Parathyroid adenoma (tissue), 2 donors: Measurements from ENCODE around the gene KCMF1.
"Not testable (repeated sequence)": the region's sequence is repeated elsewhere in the genome, so short reads cannot be mapped to it uniquely, and the experiment has no call there.

Experiments used
- H2AFZ ChIP-seq: fragments of 300-600 bp; sonication (generic); one replicate; pipeline ENCODE4 v1.7.0; 2017; ENCODE audit warnings: antibody characterized with exemption, mild to moderate bottlenecking
- H3K27ac ChIP-seq: fragments of 300-600 bp; sonication (generic); one replicate; pipeline ENCODE4 v1.7.0; 2017
- H3K27me3 ChIP-seq: fragments of 300-600 bp; sonication (generic); one replicate; pipeline ENCODE4 v1.7.0; 2017; ENCODE audit warnings: low read length; ENCODE audit not compliant: control insufficient read depth, insufficient read depth
- H3K36me3 ChIP-seq: fragments of 300-600 bp; sonication (generic); one replicate; pipeline ENCODE4 v1.7.0; 2017; ENCODE audit warnings: low read length; ENCODE audit not compliant: control insufficient read depth, insufficient read depth
- H3K4me1 ChIP-seq: fragments of 300-600 bp; sonication (generic); one replicate; pipeline ENCODE4 v1.7.0; 2017; ENCODE audit warnings: control low read depth
- H3K4me2 ChIP-seq: fragments of 300-600 bp; sonication (generic); one replicate; pipeline ENCODE4 v1.7.0; 2017; ENCODE audit warnings: low read length
- H3K4me3 ChIP-seq: fragments of 300-600 bp; sonication (generic); one replicate; pipeline ENCODE4 v1.7.0; 2017; ENCODE audit warnings: low read depth, low read length
- H3K79me2 ChIP-seq: fragments of 300-600 bp; sonication (generic); one replicate; pipeline ENCODE4 v1.7.0; 2017; ENCODE audit warnings: control low read depth
- H3K9ac ChIP-seq: fragments of 300-600 bp; sonication (generic); one replicate; pipeline ENCODE4 v1.7.0; 2017; ENCODE audit warnings: mild to moderate bottlenecking
- H3K9me3 ChIP-seq: fragments of 300-600 bp; sonication (generic); one replicate; pipeline ENCODE4 v1.7.0; 2017; ENCODE audit warnings: low read length; ENCODE audit not compliant: control insufficient read depth
- TF ChIP-seq, protein P1 (sequence below): fragments of 300-600 bp; sonication (generic); IDR thresholded peaks from one replicate; pipeline ENCODE4 v1.7.0; 2017; ENCODE audit warnings: antibody characterized with exemption, mild to moderate bottlenecking
- donor health status: primary hyperparathyroidism.

Gene KCMF1

DNA sequence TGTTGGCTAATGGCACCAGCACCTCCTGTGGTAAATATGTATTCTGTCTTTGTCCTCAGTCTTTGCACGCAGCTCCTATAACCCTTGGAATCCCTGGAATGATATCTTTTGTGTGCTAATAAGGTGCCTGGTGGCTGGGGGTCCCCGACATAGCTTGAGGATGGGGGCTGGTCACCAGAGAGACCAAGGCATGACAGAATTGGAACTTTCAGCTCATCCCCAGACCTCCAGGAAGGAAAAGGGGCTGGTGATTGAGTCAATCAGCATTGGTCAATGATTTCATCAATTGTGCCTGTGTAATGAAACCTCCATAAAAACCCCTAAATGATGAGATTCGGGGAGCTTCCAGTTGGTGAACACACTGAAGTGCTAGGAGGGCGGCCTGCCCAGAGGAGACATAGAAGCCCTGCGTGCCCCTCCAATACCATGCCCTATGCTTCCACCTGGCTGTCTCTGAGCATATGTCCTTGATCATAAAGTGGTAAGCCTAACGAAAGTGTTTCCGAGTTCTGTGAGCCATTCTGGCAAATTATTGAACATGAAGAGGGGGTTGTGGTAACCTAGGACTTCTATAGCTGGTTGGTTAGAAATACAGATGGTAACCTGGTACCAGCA, 26.6 kb upstream of the KCMF1 start:
- H3K9ac ChIP-seq = no peak overlapping the region
- TF ChIP-seq, protein P1, sequence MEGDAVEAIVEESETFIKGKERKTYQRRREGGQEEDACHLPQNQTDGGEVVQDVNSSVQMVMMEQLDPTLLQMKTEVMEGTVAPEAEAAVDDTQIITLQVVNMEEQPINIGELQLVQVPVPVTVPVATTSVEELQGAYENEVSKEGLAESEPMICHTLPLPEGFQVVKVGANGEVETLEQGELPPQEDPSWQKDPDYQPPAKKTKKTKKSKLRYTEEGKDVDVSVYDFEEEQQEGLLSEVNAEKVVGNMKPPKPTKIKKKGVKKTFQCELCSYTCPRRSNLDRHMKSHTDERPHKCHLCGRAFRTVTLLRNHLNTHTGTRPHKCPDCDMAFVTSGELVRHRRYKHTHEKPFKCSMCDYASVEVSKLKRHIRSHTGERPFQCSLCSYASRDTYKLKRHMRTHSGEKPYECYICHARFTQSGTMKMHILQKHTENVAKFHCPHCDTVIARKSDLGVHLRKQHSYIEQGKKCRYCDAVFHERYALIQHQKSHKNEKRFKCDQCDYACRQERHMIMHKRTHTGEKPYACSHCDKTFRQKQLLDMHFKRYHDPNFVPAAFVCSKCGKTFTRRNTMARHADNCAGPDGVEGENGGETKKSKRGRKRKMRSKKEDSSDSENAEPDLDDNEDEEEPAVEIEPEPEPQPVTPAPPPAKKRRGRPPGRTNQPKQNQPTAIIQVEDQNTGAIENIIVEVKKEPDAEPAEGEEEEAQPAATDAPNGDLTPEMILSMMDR = no peak
- H3K79me2 ChIP-seq = no peaks in the 10 kb centered on the region
- H3K27me3 ChIP-seq = no peaks in the 10 kb centered on the region
- H3K4me1 ChIP-seq = no peaks in the 10 kb centered on the region
- H3K4me3 ChIP-seq = no peak overlapping the region
- H3K4me2 ChIP-seq = no peak overlapping the region
- no peak overlapping the region for H3K27ac ChIP-seq
- no peaks in the 10 kb centered on the region for H3K36me3 ChIP-seq
- no peak overlapping the region for H2AFZ ChIP-seq
- no peaks in the 10 kb centered on the region for H3K9me3 ChIP-seq

DNA sequence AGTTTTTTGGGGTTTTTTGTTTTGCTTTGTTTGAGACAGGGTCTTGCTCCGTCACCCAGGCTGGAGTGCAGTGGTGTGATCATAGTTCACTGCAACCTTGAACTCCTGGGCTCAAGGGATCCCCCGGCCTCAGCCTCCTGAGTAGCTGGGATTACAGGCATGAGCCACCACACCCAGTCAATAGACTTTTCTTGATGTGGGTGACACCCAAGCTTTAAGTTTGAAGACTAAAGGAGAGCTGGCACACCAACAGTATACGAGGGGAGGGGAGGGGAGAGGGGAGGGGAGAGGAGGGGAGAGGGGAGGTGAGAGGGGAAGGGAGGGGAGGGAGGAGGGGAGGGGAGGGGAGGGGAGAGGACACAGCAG, 25.1 kb upstream of the KCMF1 start:
- not testable (repeated sequence) for H3K4me1 ChIP-seq

DNA sequence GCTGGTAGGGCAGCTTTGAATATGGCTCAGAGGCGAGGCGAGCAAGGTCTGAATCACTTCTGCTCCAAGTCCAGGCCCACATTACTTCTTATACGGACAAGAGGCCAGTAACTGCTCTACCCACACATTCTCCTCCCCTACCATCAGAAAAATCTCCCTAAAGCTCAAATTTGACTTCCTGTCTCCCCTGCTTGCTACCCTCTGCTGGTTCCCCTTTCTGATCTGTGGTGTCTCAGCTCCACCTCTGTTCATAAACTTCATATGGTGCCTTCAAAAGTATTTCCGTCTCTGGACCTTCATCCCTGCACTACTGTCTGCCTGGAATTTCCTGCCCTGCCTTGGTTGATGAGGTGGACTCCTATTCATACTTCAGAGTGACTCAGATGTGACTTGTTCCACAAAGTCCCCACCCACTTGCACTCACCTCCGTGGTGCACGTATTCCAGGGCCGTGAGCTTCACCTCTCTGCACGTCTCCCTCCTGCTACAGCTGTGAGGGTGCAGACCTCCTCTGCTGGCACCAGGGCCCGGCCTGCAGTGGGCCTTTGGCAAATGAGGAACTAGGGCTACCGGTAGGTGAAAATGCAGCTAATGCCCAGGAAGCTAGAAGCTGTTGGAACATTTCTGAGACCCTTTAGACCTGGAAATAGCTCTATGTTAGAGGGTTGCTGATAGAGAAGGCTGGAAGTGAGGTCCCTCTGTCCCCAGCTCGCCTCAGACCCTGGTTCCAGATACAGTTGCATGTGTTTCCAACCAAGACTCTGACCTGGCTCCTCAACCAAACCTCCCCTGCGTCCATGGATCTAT, 24.6 kb upstream of the KCMF1 start:
- TF ChIP-seq, protein P1 = no peak
- H3K4me1 ChIP-seq = no peaks in the 10 kb centered on the region
- H3K79me2 ChIP-seq = no peaks in the 10 kb centered on the region
- H3K9ac ChIP-seq = no peak overlapping the region
- H3K27me3 ChIP-seq = no peaks in the 10 kb centered on the region
- H2AFZ ChIP-seq = no peak overlapping the region
- no peaks in the 10 kb centered on the region for H3K9me3 ChIP-seq
- no peaks in the 10 kb centered on the region for H3K36me3 ChIP-seq
- no peak overlapping the region for H3K4me2 ChIP-seq
- H3K27ac ChIP-seq = no peak overlapping the region
- no peak overlapping the region for H3K4me3 ChIP-seq

More for the DNA sequence above, 25.1 kb upstream of the KCMF1 start:
- not testable (repeated sequence) for H3K4me3 ChIP-seq, H3K4me2 ChIP-seq, H3K36me3 ChIP-seq, H3K27ac ChIP-seq, H3K79me2 ChIP-seq, H2AFZ ChIP-seq, H3K9me3 ChIP-seq, H3K9ac ChIP-seq, H3K27me3 ChIP-seq

DNA sequence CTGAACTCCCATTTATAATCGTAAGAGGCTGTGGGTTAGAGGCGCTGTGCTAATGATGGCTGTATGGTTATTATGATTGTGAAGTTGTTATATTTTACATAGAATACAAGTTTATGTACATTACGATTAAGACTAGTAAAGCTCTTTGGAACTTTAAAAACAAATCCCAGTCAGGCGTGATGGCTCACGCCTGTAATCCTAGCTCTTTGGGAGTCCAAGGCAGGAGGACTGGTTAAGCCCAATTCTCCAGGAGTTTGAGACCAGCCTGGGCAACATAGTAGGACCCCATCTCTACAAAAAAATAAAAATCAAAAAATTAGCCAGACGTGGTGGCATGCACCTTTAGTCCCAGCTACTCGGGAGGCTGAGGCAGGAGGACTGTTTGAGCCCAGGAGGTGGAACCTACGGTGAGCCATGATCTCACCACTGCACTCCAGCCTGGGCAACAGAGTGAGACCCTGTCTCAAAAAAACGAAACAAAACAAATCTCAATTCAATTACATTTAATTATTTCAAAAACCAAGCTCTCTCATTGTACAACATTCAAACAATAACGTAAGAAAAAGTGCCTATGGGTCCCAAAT, 23.9 kb upstream of the KCMF1 start:
- Histone ChIP-seq H3K9ac (no peak overlapping the region), H3K27ac (no peak overlapping the region), H3K4me3 (no peak overlapping the region), H3K36me3 (no peaks in the 10 kb centered on the region), H3K4me2 (no peak overlapping the region), H3K4me1 (no peaks in the 10 kb centered on the region), H2AFZ (no peak overlapping the region), H3K9me3 (no peaks in the 10 kb centered on the region), H3K27me3 (no peaks in the 10 kb centered on the region), H3K79me2 (no peaks in the 10 kb centered on the region)
- TF ChIP-seq, protein P1 = no peak

DNA sequence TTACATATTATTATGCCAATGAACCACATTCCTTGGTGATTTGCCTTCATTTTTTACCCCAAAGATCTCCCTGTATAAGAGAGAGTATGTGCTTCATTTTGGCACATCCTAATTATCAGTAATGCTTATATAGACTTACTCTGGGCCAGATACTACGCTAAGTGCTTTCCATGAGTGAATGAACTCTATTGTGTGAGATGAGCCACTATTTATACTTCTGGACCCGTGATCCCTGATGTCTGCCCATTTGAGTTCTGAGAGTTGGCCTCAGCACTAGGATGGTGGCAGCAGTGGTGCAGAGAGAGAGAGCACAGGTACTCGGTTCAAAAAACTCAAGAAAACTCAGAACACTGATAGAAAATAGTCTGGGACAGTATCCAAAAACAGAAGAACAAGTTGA, 17.4 kb upstream of the KCMF1 start:
- no peaks in the 10 kb centered on the region for H3K36me3 ChIP-seq
- peaks cover 9% of the 10 kb centered on the region for H3K4me1 ChIP-seq
- H2AFZ ChIP-seq = no peak overlapping the region
- no peaks in the 10 kb centered on the region for H3K27me3 ChIP-seq
- TF ChIP-seq, protein P1 = no peak
- H3K4me2 ChIP-seq = no peak overlapping the region
- H3K9ac ChIP-seq = no peak overlapping the region
- H3K79me2 ChIP-seq = no peaks in the 10 kb centered on the region
- no peak overlapping the region for H3K27ac ChIP-seq
- H3K4me3 ChIP-seq = no peak overlapping the region
- no peaks in the 10 kb centered on the region for H3K9me3 ChIP-seq
